Activated CD4-positive, alpha-beta T cell treated with anti-CD3 and anti-CD28 coated beads, Interleukin-2, amount 10 ng/mL, durations not matched to agents 24 days and 14 days (primary cell): ENCODE data around the gene MAK. TPM values are rescaled to one million over a fixed set of nuclear protein-coding genes. Genes with fewer than 3 reads are reported as not detected.
A peak's percentile ranks its signal among the peaks of the same experiment; 100 is the strongest.
"Not testable (repeated sequence)": the region's sequence is repeated elsewhere in the genome, so short reads cannot be mapped to it uniquely, and the experiment has no call there.

Experiments used
- DNase-seq: peaks from one replicate; pipeline ENCODE4 v3.0.0; 2022
- H3K27ac Mint-ChIP-seq: one replicate; pipeline ENCODE4 v1.8.0; 2022; ENCODE audit warnings: mild to moderate bottlenecking, mixed read lengths
- H3K27me3 Mint-ChIP-seq: one replicate; pipeline ENCODE4 v1.8.0; 2022; ENCODE audit warnings: mixed read lengths
- H3K36me3 Mint-ChIP-seq: one replicate; pipeline ENCODE4 v1.8.0; 2022; ENCODE audit warnings: low read depth, mild to moderate bottlenecking, mixed read lengths
- H3K4me1 Mint-ChIP-seq: one replicate; pipeline ENCODE4 v1.8.0; 2021; ENCODE audit warnings: mixed read lengths
- H3K4me3 Mint-ChIP-seq: one replicate; pipeline ENCODE4 v1.8.0; 2022; ENCODE audit warnings: mild to moderate bottlenecking, moderate library complexity, mixed read lengths
- H3K9me3 Mint-ChIP-seq: one replicate; pipeline ENCODE4 v1.8.0; 2021; ENCODE audit warnings: mixed read lengths
- intact Hi-C: fragments of 100-400 bp; cut with micrococcal nuclease; formaldehyde crosslinking; loops from one replicate; pipeline ENCODE4 v1.15.1; 2023
- total RNA-seq: library from RNA; stranded (reverse); gene quantifications from 2 replicates; pipeline ENCODE4 v1.2.3, GENCODE V29; 2022

Gene MAK
- 0.47 and 0.58 TPM in 2 replicates for total RNA-seq

DNA sequence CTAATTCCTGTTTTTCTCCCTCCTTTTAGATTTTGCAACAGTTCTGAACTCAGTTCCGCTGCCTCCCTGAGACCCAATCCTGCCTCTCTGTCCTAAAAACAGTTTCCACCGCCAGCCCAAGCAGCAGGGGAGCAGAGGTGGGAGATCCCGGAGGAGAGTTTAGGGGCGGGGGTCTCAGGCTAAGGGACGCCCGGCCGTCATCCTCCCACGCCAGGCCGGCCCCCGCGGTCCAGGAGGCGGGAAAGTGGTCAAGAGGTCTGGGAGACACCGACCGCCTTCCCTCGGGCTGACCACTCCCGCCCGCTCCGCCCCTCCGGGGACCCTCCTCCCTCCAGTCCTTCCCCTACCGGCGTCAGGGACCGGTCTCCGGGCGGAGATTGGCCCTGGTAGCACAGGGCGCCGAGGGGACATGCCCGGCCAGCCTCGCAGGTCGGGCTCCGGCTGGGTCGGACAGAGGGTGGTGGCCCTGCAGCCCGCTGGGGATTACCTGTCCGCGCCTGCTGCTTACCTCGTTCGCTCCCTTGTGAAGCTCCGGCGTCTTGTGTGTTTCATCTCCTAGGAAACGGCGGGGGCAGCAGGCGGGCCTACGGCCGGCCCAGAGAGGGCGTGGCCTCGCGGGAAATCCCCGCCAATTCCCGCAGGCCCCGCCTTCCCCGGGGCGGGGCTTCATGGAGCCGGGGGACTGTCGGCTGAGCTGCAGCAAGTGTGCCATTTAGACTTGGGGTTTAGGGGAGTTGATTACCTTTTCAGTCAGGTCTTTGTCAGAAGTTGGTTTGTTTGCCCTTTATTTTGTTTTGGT, at the start of gene MAK:
MAK (minus strand) TSS at position 545 of the 799 bp plus-strand sequence. CDS start 7,891 bp downstream, outside the sequence.
- peaks cover 15% of the 10 kb centered on the region for H3K9me3 Mint-ChIP-seq
- DNase-seq: peak; percentile 98
- H3K4me3 Mint-ChIP-seq: peak within 1 kb of the TSS; percentile 89
- intact Hi-C loops: loop anchor here (1.0 to 5.0 kb wide), 7 partner anchors 91 to 574 kb away; partner anchors contain the start of genes C6orf52, PAK1IP1 and TMEM14B
- peaks cover 18% of the 10 kb centered on the region for H3K4me1 Mint-ChIP-seq
- H3K36me3 Mint-ChIP-seq: no peaks in the 10 kb centered on the region
- peaks cover 42% of the 10 kb centered on the region for H3K27me3 Mint-ChIP-seq
- peak within 1 kb of the TSS; percentile 100 for H3K27ac Mint-ChIP-seq

DNA sequence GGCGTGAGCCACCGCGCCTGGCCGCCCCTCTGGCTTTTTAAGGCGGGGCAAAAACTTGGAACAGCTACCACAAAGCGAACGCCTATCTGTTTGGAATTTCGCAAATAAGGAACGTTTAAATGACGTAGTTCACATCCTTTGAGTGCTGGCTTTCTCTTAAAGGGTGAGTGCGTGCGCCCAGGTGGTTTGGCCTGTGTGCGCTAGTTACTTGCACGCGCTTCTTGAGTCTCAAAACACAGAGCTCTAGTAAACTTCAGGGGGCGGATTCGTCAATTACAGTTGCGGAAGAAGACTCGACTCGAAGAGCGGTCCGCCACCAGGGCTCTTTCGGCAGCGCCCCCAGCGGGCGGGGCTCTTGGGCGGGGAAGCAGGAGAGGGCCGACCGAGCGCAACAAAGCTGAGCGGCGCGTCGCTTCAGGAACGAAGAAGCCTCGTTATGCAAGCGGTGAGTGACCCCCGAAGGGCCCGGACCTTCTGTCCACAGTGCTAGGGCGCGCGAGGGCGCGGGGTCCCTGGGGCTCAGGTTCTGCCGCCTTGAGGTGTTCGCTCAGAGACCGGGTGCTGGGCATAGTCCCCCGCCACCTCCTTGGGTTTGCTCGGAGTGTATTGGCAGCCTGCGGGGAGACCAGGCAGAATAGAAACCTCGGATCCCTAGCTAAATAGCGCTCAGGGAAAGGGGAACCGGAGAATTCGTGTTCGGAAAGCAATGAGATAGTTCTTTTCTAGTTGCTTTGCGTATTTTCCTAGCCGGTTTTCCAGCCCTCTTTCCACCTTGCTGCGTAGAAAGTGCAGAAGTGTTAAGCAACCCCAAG, 48.6 kb upstream of the MAK start, which contains the start of gene SYCP2L:
SYCP2L (plus strand) TSS at position 362 of the 812 bp plus-strand sequence; CDS start at position 437, 75 bp downstream.
- H3K27ac Mint-ChIP-seq: no peak within 1 kb of the TSS
- peaks cover 7% of the 10 kb centered on the region for H3K9me3 Mint-ChIP-seq
- H3K27me3 Mint-ChIP-seq: peaks cover 76% of the 10 kb centered on the region
- H3K36me3 Mint-ChIP-seq: peaks cover 2% of the 10 kb centered on the region
- H3K4me1 Mint-ChIP-seq: peaks cover 4% of the 10 kb centered on the region
- DNase-seq: no peak
- intact Hi-C loops: loop anchor here (5.0 to 10.0 kb wide), 3 partner anchors 158 to 502 kb away; partner anchors contain the start of gene ELOVL2
- H3K4me3 Mint-ChIP-seq: peak within 1 kb of the TSS; percentile 39

DNA sequence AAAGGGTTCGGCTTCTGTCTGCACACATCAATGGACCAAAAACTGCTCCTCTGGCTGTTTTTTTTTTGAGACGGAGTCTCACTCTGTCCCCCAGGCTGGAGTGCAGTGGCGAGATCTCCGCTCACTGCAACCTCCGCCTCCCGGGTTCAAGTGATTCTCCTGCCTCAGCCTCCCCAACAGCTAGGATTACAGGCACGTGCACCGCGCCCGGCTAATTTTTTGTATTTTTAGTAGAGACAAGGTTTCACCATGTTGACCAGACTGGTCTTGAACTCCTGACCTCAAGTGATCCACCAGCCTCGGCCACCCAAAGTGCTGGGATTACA, 48.0 kb upstream of the MAK start:
- not testable (repeated sequence) for H3K36me3 Mint-ChIP-seq, H3K4me3 Mint-ChIP-seq, H3K4me1 Mint-ChIP-seq, H3K27ac Mint-ChIP-seq, H3K9me3 Mint-ChIP-seq, DNase-seq
- peaks cover 78% of the 10 kb centered on the region for H3K27me3 Mint-ChIP-seq
- intact Hi-C loops: loop anchor here (5.0 to 10.0 kb wide), 3 partner anchors 158 to 502 kb away; partner anchors contain the start of gene ELOVL2

- DNase-seq: no peak
- peaks cover 82% of the 10 kb centered on the region for H3K27me3 Mint-ChIP-seq
- H3K9me3 Mint-ChIP-seq: peaks cover 7% of the 10 kb centered on the region
- no peak overlapping the region for H3K27ac Mint-ChIP-seq
- intact Hi-C loops: loop anchor here (5.0 to 10.0 kb wide), 3 partner anchors 160 to 500 kb away; partner anchors contain the start of gene ELOVL2
- no peak overlapping the region for H3K4me3 Mint-ChIP-seq
- H3K4me1 Mint-ChIP-seq: peaks cover 4% of the 10 kb centered on the region
- H3K36me3 Mint-ChIP-seq: peaks cover 2% of the 10 kb centered on the region
Observed at GRCh38 chr6:10884245-10884972, 46.1 kb upstream of the MAK start.

DNA sequence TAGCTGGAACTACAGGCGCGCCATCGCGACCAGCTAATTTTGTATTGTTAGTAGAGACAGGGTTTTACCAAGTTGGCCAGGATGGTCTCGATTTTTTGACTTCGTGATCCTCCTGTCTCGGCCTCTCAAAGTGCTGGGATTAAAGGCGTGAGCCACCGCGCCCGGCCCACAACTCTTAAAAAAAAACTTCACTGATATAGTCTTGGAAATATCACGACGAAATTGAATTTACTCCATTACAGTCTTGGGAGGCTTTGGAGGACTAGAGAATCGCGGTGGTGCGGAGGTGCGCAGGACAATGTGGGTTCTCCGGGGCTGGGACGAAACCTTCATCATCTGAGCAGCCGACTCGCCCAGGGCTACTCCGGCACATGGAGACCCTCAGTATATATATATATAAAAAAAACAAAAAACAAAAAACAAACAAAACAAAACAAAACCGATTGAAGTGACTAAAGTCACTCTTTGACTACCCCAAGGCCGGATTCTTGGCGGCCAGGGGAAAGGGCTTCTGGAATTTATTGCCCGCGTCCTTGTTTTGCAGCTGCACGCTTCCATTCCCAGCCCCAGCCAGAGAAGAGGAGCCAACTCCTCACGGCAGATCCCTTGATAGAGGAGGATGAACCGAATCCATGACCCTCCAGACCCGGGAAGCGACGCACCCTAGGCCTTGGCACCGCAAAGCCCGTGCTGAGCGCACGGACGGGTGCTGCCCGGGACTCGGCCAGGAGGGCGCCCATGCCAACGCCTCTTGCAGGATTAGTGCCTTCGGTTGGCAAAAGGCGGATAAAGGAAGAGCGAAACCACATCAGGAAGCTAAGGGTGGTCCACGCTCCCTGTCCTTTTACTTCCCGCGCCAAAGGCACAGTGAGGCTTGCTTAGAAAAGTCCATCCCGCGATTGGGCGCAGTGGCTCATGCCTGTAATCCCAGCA, 45.2 kb upstream of the MAK start:
- Mint-ChIP-seq H3K4me3 (no peak overlapping the region), H3K36me3 (peaks cover 2% of the 10 kb centered on the region), H3K4me1 (peaks cover 4% of the 10 kb centered on the region), H3K27ac (no peak overlapping the region), H3K9me3 (peaks cover 7% of the 10 kb centered on the region), H3K27me3 (peaks cover 80% of the 10 kb centered on the region)
- intact Hi-C loops: loop anchor here (5.0 to 10.0 kb wide), 3 partner anchors 161 to 499 kb away; partner anchors contain the start of gene ELOVL2
- no peak for DNase-seq

DNA sequence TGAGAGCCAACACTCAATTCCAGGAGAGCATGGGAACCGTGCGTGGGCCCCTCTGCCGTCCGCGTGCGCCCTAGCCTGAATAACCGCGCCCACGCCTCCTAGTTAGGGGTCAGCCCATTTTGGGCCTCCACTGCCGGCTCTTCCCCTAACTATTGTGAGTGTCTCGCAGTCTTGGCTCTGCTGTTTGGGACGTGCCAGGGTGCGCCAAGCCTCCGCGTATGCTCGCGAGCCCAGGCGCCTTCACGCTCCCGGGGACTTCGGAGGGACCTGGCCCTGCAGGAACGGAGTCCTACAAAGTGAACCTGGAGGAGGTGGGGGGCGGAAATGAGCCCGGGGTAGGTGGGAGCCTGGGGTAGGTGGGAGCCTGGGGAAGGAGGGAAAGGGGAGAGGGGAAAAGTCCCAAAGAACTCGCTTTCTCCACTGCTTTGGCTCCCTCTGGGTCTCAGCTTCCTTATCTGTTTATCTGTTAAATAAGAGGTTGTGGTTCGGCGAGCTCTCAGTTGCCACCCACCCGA, 44.4 kb upstream of the MAK start:
- H3K4me1 Mint-ChIP-seq: peaks cover 3% of the 10 kb centered on the region
- intact Hi-C loops: loop anchor here (5.0 to 10.0 kb wide), 3 partner anchors 162 to 498 kb away; partner anchors contain the start of gene ELOVL2
- H3K9me3 Mint-ChIP-seq: peaks cover 2% of the 10 kb centered on the region
- no peak overlapping the region for H3K4me3 Mint-ChIP-seq
- H3K36me3 Mint-ChIP-seq: peaks cover 2% of the 10 kb centered on the region
- H3K27ac Mint-ChIP-seq: no peak overlapping the region
- DNase-seq: no peak
- H3K27me3 Mint-ChIP-seq: peaks cover 77% of the 10 kb centered on the region

DNA sequence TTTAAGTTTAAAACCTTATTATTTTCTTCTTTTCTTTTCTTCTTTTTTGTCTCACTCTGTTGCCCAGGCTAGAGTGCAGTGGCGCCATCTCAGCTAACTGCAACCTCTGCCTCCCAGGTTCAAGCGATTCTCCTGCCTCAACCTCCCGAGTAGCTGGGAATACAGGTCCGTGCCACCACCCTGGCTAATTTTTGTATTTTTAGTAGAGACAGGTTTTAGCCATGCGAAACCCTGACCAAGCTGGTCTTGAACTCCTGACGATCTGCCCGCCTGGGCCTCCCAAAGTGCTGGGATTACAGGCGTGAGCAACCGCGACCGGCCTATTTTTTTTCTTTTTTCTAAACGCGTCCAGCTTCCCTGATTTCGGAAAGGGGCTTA, 43.9 kb upstream of the MAK start:
- not testable (repeated sequence) for H3K4me1 Mint-ChIP-seq
- H3K27me3 Mint-ChIP-seq: peaks cover 74% of the 10 kb centered on the region

DNA sequence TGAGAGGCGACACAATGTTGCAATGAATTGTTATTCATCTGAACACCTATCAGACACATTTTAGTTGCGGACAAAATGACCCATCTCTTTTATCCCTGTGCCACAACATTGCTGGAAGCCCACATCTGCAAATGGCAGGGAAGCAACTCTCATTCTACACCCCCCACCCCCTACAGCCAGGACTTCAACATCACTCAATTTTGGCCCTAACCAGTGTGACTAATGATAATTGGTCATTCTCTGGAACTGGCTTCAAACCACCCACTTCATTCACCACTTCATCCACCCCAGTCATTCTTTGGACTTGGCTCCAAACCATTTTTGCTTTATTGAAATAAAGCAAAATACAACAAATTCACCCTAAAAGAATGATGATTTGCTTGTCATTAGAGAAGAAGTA, 42.0 kb upstream of the MAK start:
- peaks cover 2% of the 10 kb centered on the region for H3K36me3 Mint-ChIP-seq
- H3K27ac Mint-ChIP-seq: no peak overlapping the region
- peaks cover 57% of the 10 kb centered on the region for H3K27me3 Mint-ChIP-seq
- H3K4me1 Mint-ChIP-seq: no peaks in the 10 kb centered on the region
- H3K9me3 Mint-ChIP-seq: no peaks in the 10 kb centered on the region
- DNase-seq: no peak
- intact Hi-C loops: loop anchor here (5.0 to 10.0 kb wide), 3 partner anchors 164 to 496 kb away; partner anchors contain the start of gene ELOVL2
- H3K4me3 Mint-ChIP-seq: no peak overlapping the region

More for the DNA sequence above, 43.9 kb upstream of the MAK start:
- not testable (repeated sequence) for H3K27ac Mint-ChIP-seq, DNase-seq, H3K9me3 Mint-ChIP-seq, H3K4me3 Mint-ChIP-seq, H3K36me3 Mint-ChIP-seq
- intact Hi-C loops: loop anchor here (5.0 to 10.0 kb wide), 3 partner anchors 163 to 497 kb away; partner anchors contain the start of gene ELOVL2

GRCh38 chr6:10877871-10878270, 39.5 kb upstream of the MAK start:
- Mint-ChIP-seq H3K9me3 (no peaks in the 10 kb centered on the region), H3K36me3 (peaks cover 2% of the 10 kb centered on the region), H3K27me3 (peaks cover 44% of the 10 kb centered on the region), H3K4me3 (no peak overlapping the region), H3K27ac (no peak overlapping the region), H3K4me1 (no peaks in the 10 kb centered on the region)
- DNase-seq: no peak
- intact Hi-C loops: no loop called here

GRCh38 chr6:10877012-10877411, 38.7 kb upstream of the MAK start:
- DNase-seq: no peak
- Mint-ChIP-seq H3K27me3 (peaks cover 38% of the 10 kb centered on the region), H3K4me3 (no peak overlapping the region), H3K36me3 (no peaks in the 10 kb centered on the region), H3K27ac (no peak overlapping the region), H3K4me1 (no peaks in the 10 kb centered on the region), H3K9me3 (no peaks in the 10 kb centered on the region)
- intact Hi-C loops: no loop called here

GRCh38 chr6:10875026-10875425, 36.7 kb upstream of the MAK start:
- Mint-ChIP-seq H3K4me3 (no peak overlapping the region), H3K4me1 (no peaks in the 10 kb centered on the region), H3K36me3 (no peaks in the 10 kb centered on the region), H3K9me3 (no peaks in the 10 kb centered on the region), H3K27ac (no peak overlapping the region), H3K27me3 (peaks cover 18% of the 10 kb centered on the region)
- intact Hi-C loops: no loop called here
- no peak for DNase-seq

GRCh38 chr6:10874207-10874606, 35.9 kb upstream of the MAK start:
- no peak overlapping the region for H3K4me3 Mint-ChIP-seq
- DNase-seq: no peak
- no peaks in the 10 kb centered on the region for H3K36me3 Mint-ChIP-seq
- no peaks in the 10 kb centered on the region for H3K4me1 Mint-ChIP-seq
- H3K9me3 Mint-ChIP-seq: no peaks in the 10 kb centered on the region
- peaks cover 13% of the 10 kb centered on the region for H3K27me3 Mint-ChIP-seq
- no peak overlapping the region for H3K27ac Mint-ChIP-seq
- intact Hi-C loops: no loop called here
